Measurements from ENCODE around the gene ZNF267. TPM values are rescaled to one million over a fixed set of nuclear protein-coding genes. Genes with fewer than 3 reads are reported as not detected.

ZNF267 gene
- total and polyA plus RNA-seq, 2 of the 13 experiments (the other 11 are each of a cell fraction or from before 2014, with no cell fraction given): 3.0 to 30.0 TPM

- TF ChIP-seq IKZF5 (CRISPR knock-in tag; IDR thresholded peaks at IDR 0.05) (no peak; the same call in 1 of the 2 replicates), ZSCAN21 (CRISPR knock-in tag; IDR thresholded peaks at IDR 0.05; ENCODE audit: borderline replicate concordance) (no peak; the same call in 1 of the 2 replicates), ELF1 (CRISPR knock-in tag; IDR thresholded peaks at IDR 0.05) (peak; percentile 87), PHF21A (CRISPR knock-in tag; IDR thresholded peaks at IDR 0.05) (peak; percentile 74), ZNF530 (CRISPR knock-in tag; IDR thresholded peaks at IDR 0.05; ENCODE audit: low read depth) (no peak), PITX1 (CRISPR knock-in tag; IDR thresholded peaks at IDR 0.05) (peak; percentile 47; the same call in 1 of the 2 replicates), SSRP1 (CRISPR knock-in tag; IDR thresholded peaks at IDR 0.05) (no peak), ZNF746 (CRISPR knock-in tag; IDR thresholded peaks at IDR 0.05) (peak; percentile 56; the same call in 1 of the 2 replicates), ZNF333 (CRISPR knock-in tag; IDR thresholded peaks at IDR 0.05; ENCODE audit: borderline replicate concordance) (peak; percentile 87; the same call in 1 of the 2 replicates), ZBTB8A (CRISPR knock-in tag; IDR thresholded peaks at IDR 0.05; ENCODE audit: borderline replicate concordance, low read depth) (peak; percentile 40; the same call in 1 of the 2 replicates), ZNF337 (CRISPR knock-in tag; IDR thresholded peaks at IDR 0.05; ENCODE audit: borderline replicate concordance, low read depth) (no peak), PBX3 (CRISPR knock-in tag; IDR thresholded peaks at IDR 0.05; ENCODE audit: borderline replicate concordance) (no peak), SETDB1 (CRISPR knock-in tag; IDR thresholded peaks at IDR 0.05; ENCODE audit: borderline replicate concordance) (no peak), MIER3 (CRISPR knock-in tag; IDR thresholded peaks at IDR 0.05; ENCODE audit: borderline replicate concordance) (0 out of 2 replicates have a peak, but pooled peaks have one; percentile 18), SOX5 (CRISPR knock-in tag; IDR thresholded peaks at IDR 0.05; ENCODE audit: borderline replicate concordance) (peak; percentile 20; the same call in 1 of the 2 replicates), CENPT (CRISPR knock-in tag; IDR thresholded peaks at IDR 0.05; ENCODE audit: low read depth) (no peak), KLF16 (CRISPR knock-in tag; IDR thresholded peaks at IDR 0.05) (peak in 1 of 2 experiments; percentile 51; a peak in 1 of 4 replicates), CBX2 (IDR thresholded peaks at IDR 0.05; ENCODE audit: low read depth, low read length) (no peak), CBX2 (CRISPR knock-in tag; IDR thresholded peaks at IDR 0.05; ENCODE audit: low read depth) (no peak), GTF2F1 (IDR thresholded peaks at IDR 0.05; ENCODE audit: low read length) (no peak), ZMYM4 (CRISPR knock-in tag; IDR thresholded peaks at IDR 0.05) (peak; percentile 77)
- TF ChIP-seq, protein P1, sequence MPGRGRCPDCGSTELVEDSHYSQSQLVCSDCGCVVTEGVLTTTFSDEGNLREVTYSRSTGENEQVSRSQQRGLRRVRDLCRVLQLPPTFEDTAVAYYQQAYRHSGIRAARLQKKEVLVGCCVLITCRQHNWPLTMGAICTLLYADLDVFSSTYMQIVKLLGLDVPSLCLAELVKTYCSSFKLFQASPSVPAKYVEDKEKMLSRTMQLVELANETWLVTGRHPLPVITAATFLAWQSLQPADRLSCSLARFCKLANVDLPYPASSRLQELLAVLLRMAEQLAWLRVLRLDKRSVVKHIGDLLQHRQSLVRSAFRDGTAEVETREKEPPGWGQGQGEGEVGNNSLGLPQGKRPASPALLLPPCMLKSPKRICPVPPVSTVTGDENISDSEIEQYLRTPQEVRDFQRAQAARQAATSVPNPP (CRISPR knock-in tag; IDR thresholded peaks at IDR 0.05): no peak
- TF ChIP-seq, protein P2, sequence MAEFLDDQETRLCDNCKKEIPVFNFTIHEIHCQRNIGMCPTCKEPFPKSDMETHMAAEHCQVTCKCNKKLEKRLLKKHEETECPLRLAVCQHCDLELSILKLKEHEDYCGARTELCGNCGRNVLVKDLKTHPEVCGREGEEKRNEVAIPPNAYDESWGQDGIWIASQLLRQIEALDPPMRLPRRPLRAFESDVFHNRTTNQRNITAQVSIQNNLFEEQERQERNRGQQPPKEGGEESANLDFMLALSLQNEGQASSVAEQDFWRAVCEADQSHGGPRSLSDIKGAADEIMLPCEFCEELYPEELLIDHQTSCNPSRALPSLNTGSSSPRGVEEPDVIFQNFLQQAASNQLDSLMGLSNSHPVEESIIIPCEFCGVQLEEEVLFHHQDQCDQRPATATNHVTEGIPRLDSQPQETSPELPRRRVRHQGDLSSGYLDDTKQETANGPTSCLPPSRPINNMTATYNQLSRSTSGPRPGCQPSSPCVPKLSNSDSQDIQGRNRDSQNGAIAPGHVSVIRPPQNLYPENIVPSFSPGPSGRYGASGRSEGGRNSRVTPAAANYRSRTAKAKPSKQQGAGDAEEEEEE (CRISPR knock-in tag; IDR thresholded peaks at IDR 0.05; ENCODE audit: borderline replicate concordance): no peak
- TF ChIP-seq, protein P3, sequence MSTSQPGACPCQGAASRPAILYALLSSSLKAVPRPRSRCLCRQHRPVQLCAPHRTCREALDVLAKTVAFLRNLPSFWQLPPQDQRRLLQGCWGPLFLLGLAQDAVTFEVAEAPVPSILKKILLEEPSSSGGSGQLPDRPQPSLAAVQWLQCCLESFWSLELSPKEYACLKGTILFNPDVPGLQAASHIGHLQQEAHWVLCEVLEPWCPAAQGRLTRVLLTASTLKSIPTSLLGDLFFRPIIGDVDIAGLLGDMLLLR (CRISPR knock-in tag; IDR thresholded peaks at IDR 0.05): peak; percentile 68; the same call in 1 of the 2 replicates
Measured at GRCh38 chr16:31873556-31874365, at the start of gene ZNF267 (continued).
